PFSK-1 (cell line): Measurements from ENCODE around the gene INPP5D.

Source experiments
- FOXP2 ChIP-seq: optimal IDR thresholded peaks from 2 replicates; pipeline ENCODE3; 2011; ENCODE audit warnings: borderline replicate concordance, control low read depth, inconsistent platforms; ENCODE audit not compliant: insufficient read depth; ENCODE audit errors: extremely low read length, extremely low read depth
- POLR2AphosphoS5 ChIP-seq: IDR thresholded peaks from 2 replicates; pipeline ENCODE4 v1.6.1; 2012; ENCODE audit warnings: low read depth, mild to moderate bottlenecking, control low read depth, low read length, moderate library complexity
- REST ChIP-seq, 2 experiments: IDR thresholded peaks; 2 replicates each; pipeline versions ENCODE4 v1.6.1 to v1.8.0; 2011 to 2012; ENCODE audit warnings: low read depth in 2 of 2, low read length in 2 of 2, control low read depth in 1 of 2, inconsistent platforms in 1 of 2, mild to moderate bottlenecking in 1 of 2, moderate library complexity in 1 of 2; ENCODE audit not compliant: insufficient read depth in 1 of 2
- SIN3A ChIP-seq: IDR thresholded peaks from 2 replicates; pipeline ENCODE4 v1.6.1; 2012; ENCODE audit warnings: mild to moderate bottlenecking, low read length, moderate library complexity, borderline replicate concordance; ENCODE audit not compliant: insufficient read depth
- TAF1 ChIP-seq: IDR thresholded peaks from 2 replicates; pipeline ENCODE4 v1.6.1; 2012; ENCODE audit warnings: low read length, control low read depth, borderline replicate concordance; ENCODE audit not compliant: insufficient read depth

Gene INPP5D

GRCh38 chr2:233039212-233039845 is 20.8 kb upstream of the INPP5D start:
- TF ChIP-seq REST (IDR thresholded peaks at IDR 0.05; ENCODE audit: insufficient read depth in 1 of 2, low read depth in 2 of 2, low read length in 2 of 2) (no peak), SIN3A (no peak), POLR2AphosphoS5 (no peak), FOXP2 (no peak), TAF1 (no peak)

- TF ChIP-seq SIN3A, result no peak
- no peak for TF ChIP-seq POLR2AphosphoS5
- TF ChIP-seq TAF1, result no peak
- no peak for TF ChIP-seq REST (IDR thresholded peaks at IDR 0.05; ENCODE audit: insufficient read depth in 1 of 2, low read depth in 2 of 2, low read length in 2 of 2)
- no peak for TF ChIP-seq FOXP2
These were observed 20.2 kb upstream of the INPP5D start for GRCh38 chr2:233039846-233040530.

GRCh38 chr2:233040571-233040970 is 19.6 kb upstream of the INPP5D start:
- TF ChIP-seq FOXP2, result no peak
- no peak for TF ChIP-seq REST (IDR thresholded peaks at IDR 0.05; ENCODE audit: insufficient read depth in 1 of 2, low read depth in 2 of 2, low read length in 2 of 2)
- no peak for TF ChIP-seq SIN3A
- TF ChIP-seq POLR2AphosphoS5, result no peak
- no peak for TF ChIP-seq TAF1

DNA sequence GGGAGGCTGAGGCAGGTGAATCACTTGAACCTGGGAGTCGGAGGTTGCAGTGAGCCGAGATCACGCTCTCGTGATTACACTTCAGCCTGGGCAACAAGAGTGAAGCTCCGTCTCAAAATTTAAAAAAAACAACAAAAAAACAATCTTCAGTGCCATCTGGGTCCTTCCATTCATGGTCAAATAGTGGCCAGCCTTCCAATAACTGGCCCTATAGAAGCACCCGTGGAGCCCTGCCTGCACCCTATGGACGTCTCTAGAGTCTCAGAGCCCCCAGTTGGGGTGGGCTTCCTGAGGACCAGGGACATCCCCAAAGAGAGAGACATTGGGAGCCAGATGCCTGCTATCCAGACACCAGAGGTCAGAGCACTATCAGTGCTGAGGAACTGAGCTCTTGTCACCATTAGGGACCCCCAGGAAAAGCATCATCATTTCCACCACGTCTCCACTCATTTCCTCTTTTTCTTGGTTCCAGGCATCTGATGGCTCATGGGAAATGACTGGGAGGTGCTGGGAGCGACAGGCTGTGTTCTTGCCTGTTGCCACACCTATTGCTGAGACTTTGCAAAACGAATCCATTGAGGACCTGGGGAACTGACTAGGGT is 18.3 kb upstream of the INPP5D start:
- no peak for TF ChIP-seq FOXP2
- TF ChIP-seq POLR2AphosphoS5, result no peak
- no peak for TF ChIP-seq SIN3A
- TF ChIP-seq REST (IDR thresholded peaks at IDR 0.05; ENCODE audit: insufficient read depth in 1 of 2, low read depth in 2 of 2, low read length in 2 of 2), result no peak
- no peak for TF ChIP-seq TAF1
